Coronary artery (tissue), 2 donors: ENCODE data around the gene NFIX.

Experiments used
- DNase-seq: peaks from one replicate; pipeline ENCODE4 v3.0.0-alpha.2; 2017; ENCODE audit warnings: low spot score
- H3K27ac ChIP-seq, 2 donors: fragments of 200-600 bp; sonication (generic); one replicate each; pipeline ENCODE4 v1.5.1; 2016 to 2019
- H3K4me3 ChIP-seq: fragments of 200-600 bp; sonication (generic); 2 replicates; pipeline ENCODE4 v1.5.1; 2016; ENCODE audit warnings: mild to moderate bottlenecking, moderate library complexity
- CTCF ChIP-seq: fragments of 200-600 bp; sonication (generic); IDR thresholded peaks from one replicate; pipeline ENCODE4 v1.5.1; 2019; ENCODE audit warnings: antibody characterized with exemption

The NFIX gene

GRCh38 chr19:12994701-12995595 lies at the start of gene NFIX:
Gene NFIX (plus strand): TSS chr19:12995475. CDS start chr19:12995838, 363 bp downstream.
- H3K27ac ChIP-seq: peak within 1 kb of the TSS; percentile 94
- TF ChIP-seq CTCF: no peak
- peak within 1 kb of the TSS; percentile 99 for H3K4me3 ChIP-seq
- DNase-seq: peak; percentile 79

DNA sequence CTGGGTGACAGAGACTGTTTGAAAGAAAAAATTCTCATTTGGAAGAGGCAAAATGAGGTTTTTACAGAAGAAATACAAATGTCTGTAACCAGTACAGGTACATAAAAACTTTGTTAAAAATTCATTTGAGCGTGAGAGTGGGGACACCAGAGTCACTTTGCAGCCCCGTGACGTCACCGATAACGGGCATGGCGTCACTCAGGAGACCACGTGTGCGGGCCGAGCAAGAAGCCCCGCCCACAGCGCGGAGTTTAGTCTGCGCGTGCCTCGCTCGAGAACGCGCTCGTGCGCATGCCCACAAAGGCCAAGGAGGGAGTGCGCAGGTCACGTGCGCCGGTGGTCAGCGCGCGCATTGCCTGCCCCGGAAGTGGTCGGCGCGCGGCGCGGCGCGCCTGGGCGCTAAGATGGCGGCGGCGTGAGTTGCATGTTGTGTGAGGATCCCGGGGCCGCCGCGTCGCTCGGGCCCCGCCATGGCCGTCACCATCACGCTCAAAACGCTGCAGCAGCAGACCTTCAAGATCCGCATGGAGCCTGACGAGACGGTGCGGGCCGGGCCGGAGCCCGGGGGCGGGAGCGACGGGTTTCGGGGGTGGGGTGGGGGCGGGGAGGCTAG lies 49.7 kb upstream of the NFIX start, which contains the start of gene RAD23A:
Gene RAD23A (plus strand): TSS at position 384 of the 613 bp plus-strand sequence. CDS start 87 bp downstream, at position 471.
- peak; percentile 97 for DNase-seq
- Histone ChIP-seq H3K4me3 (peak within 1 kb of the TSS; percentile 99), H3K27ac (peak within 1 kb of the TSS; percentile 95 to 99)
- no peak for TF ChIP-seq CTCF

DNA sequence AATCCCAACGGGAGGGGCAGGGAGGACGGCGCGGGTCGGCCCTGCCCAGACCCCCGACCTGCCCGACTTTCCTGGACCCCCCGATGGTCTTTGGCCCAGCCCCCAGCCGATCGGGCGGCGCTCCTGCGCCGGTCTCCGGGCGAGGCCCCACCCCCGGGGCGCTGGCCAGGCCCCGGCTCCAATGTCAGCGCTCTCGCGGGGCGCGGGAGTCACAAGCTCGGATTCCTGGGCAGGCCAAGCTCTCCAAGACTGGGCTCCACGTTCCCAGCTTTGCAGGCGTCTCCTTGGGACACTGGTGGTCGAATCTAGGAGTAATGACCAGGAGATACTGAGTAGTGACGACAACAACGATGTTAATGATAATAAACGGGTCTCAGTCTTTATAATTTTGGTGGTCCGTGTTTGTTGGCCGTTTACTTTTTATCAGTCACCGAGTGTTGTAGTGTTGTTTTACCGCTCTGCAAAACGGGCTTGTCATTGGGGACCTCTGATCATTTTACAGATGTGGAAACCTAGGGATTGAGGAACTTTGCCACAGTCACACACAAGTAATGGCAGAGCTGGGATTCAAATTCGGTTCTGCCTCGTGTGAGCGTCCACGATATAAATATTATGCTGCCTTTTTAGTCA lies 49.1 kb upstream of the NFIX start:
- peak overlapping the region; percentile 99 for H3K4me3 ChIP-seq
- peak; percentile 89 for DNase-seq
- no peak for TF ChIP-seq CTCF
- peak overlapping the region; percentile 95 to 99 for H3K27ac ChIP-seq

GRCh38 chr19:12946731-12947496 lies 48.4 kb upstream of the NFIX start:
- no peak for DNase-seq

DNA sequence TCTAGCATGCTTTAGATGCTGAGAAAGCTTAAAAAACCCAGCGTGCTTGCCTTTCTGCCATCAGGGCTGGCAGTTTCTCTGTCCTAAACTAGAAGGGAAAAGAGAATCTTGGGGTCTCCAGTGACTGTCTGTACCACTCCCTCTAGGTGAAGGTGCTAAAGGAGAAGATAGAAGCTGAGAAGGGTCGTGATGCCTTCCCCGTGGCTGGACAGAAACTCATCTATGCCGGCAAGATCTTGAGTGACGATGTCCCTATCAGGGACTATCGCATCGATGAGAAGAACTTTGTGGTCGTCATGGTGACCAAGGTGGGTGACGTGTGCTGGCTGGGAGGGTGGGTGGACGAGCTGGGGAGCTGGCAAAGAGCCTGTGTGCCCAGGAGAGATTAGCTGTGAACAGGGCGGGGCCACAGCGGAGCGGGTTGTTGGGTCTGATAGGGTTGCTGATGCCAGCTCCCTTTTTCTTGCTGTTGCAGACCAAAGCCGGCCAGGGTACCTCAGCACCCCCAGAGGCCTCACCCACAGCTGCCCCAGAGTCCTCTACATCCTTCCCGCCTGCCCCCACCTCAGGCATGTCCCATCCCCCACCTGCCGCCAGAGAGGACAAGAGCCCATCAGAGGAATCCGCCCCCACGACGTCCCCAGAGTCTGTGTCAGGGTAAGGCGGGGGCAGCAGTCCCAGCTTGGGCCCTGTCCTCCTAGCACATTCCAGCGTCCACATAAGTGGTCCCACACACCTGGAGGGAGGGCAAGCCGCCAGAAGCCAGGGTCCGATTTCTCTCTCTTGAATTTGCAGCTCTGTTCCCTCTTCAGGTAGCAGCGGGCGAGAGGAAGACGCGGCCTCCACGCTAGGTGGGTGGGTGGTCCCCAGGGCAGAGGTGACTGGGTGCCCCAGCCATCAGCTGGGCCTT lies 47.3 kb upstream of the NFIX start:
- DNase-seq: no peak
- H3K27ac ChIP-seq: no peak overlapping the region
- no peak for TF ChIP-seq CTCF
- no peak overlapping the region for H3K4me3 ChIP-seq

More at GRCh38 chr19:12946731-12947496, 48.4 kb upstream of the NFIX start:
- H3K4me3 ChIP-seq: peak overlapping the region; percentile 99
- peak overlapping the region; percentile 95 to 99 for H3K27ac ChIP-seq
- TF ChIP-seq CTCF: no peak
